Urinary bladder (tissue), 4 donors: ENCODE results near the gene FUT2. TPM values are rescaled to one million over a fixed set of nuclear protein-coding genes. Genes with fewer than 3 reads are reported as not detected.
"Not testable (repeated sequence)": the region's sequence is repeated elsewhere in the genome, so short reads cannot be mapped to it uniquely, and the experiment has no call there.

ENCODE experiments used
- DNase-seq: peaks from one replicate; pipeline ENCODE4 v3.0.0-alpha.2; 2015; ENCODE audit errors: extremely low spot score
- H3K27ac ChIP-seq: one replicate; pipeline ENCODE4 v1.5.1; 2013; ENCODE audit warnings: low read depth, mild to moderate bottlenecking, moderate library complexity
- H3K36me3 ChIP-seq: one replicate; pipeline ENCODE4 v1.6.1; 2013; ENCODE audit warnings: mild to moderate bottlenecking, moderate library complexity; ENCODE audit not compliant: insufficient read depth
- H3K4me1 ChIP-seq: one replicate; pipeline ENCODE4 v1.6.1; 2013; ENCODE audit warnings: mild to moderate bottlenecking, moderate library complexity; ENCODE audit not compliant: insufficient read depth
- H3K4me3 ChIP-seq: one replicate; pipeline ENCODE4 v1.5.1; 2013; ENCODE audit warnings: low read depth, low read length
- WGBS: extraction: QIAGEN DNeasy Blood & Tissue Kit; methylation state at CpG from one replicate; pipeline ENCODE4 v1.1.7; 2013; 5-methylcytosine and 5-hydroxymethylcytosine counted together
- polyA plus RNA-seq: library from polyadenylated mRNA; stranded (reverse); fragments of 200-250 nt; gene quantifications from one replicate; pipeline ENCODE4 v1.2.3, GENCODE V29; 2013
- total RNA-seq: library from RNA; depleted of rRNA; stranded (reverse); fragments of >200 nt; gene quantifications from one replicate; pipeline ENCODE4 v1.2.3, GENCODE V29; 2014
- donor health status: healthy with polysubstance abuse.
- donor health status: healthy.

Gene FUT2
- total RNA-seq (0.79 TPM), polyA plus RNA-seq (0.41 TPM)

GRCh38 chr19:48695743-48696352 is at the start of gene FUT2:
Gene FUT2, plus strand, starts transcription at chr19:48695971. Its CDS starts 6,986 bp downstream, at chr19:48702957.
- Histone ChIP-seq H3K27ac (no peak within 1 kb of the TSS), H3K36me3 (no peaks in the 10 kb centered on the region), H3K4me1 (no peaks in the 10 kb centered on the region), H3K4me3 (no peak within 1 kb of the TSS)
- 30% methylated on average over 16 of the region's 16 CpGs for WGBS
- DNase-seq: no peak

- H3K36me3 ChIP-seq: no peaks in the 10 kb centered on the region
- peak within 1 kb of the TSS; percentile 33 for H3K4me3 ChIP-seq
- WGBS: under 1% methylated on average over 33 of the region's 33 CpGs
- no peaks in the 10 kb centered on the region for H3K4me1 ChIP-seq
- DNase-seq: no peak
- peak within 1 kb of the TSS; percentile 64 for H3K27ac ChIP-seq
These were observed 49.6 kb upstream of the FUT2 start, which contains the start of gene CA11 for GRCh38 chr19:48646001-48646721. Gene CA11, minus strand, starts transcription at chr19:48646187. Its CDS starts 555 bp downstream, at chr19:48645632.

- H3K36me3 ChIP-seq: no peaks in the 10 kb centered on the region
- H3K4me3 ChIP-seq: peak overlapping the region; percentile 33
- H3K4me1 ChIP-seq: no peaks in the 10 kb centered on the region
- DNase-seq: no peak
- H3K27ac ChIP-seq: no peak overlapping the region
- WGBS: 11% methylated on average over 8 of the region's 10 CpGs
These were observed 49.0 kb upstream of the FUT2 start for GRCh38 chr19:48646722-48647216.

GRCh38 chr19:48648134-48648533 is 47.6 kb upstream of the FUT2 start:
- no peak overlapping the region for H3K4me3 ChIP-seq
- no peak for DNase-seq
- no peaks in the 10 kb centered on the region for H3K4me1 ChIP-seq
- H3K36me3 ChIP-seq: no peaks in the 10 kb centered on the region
- no peak overlapping the region for H3K27ac ChIP-seq
- 73% methylated on average over 2 of the region's 2 CpGs for WGBS

- H3K4me3 ChIP-seq: no peak overlapping the region
- no peak for DNase-seq
- H3K36me3 ChIP-seq: no peaks in the 10 kb centered on the region
- H3K4me1 ChIP-seq: no peaks in the 10 kb centered on the region
- WGBS: 91% methylated on average over 12 of the region's 12 CpGs
- no peak overlapping the region for H3K27ac ChIP-seq
These were observed 44.6 kb upstream of the FUT2 start for GRCh38 chr19:48650974-48651682.

- Histone ChIP-seq H3K4me3 (no peak overlapping the region), H3K4me1 (no peaks in the 10 kb centered on the region), H3K36me3 (no peaks in the 10 kb centered on the region), H3K27ac (no peak overlapping the region)
- WGBS: 80% methylated on average over 5 of the region's 5 CpGs
- DNase-seq: no peak
These were observed 44.1 kb upstream of the FUT2 start for GRCh38 chr19:48651683-48652048.

- no peak overlapping the region for H3K4me3 ChIP-seq
- H3K4me1 ChIP-seq: no peaks in the 10 kb centered on the region
- 37% methylated on average over 11 of the region's 11 CpGs for WGBS
- no peak overlapping the region for H3K27ac ChIP-seq
- no peaks in the 10 kb centered on the region for H3K36me3 ChIP-seq
- no peak for DNase-seq
These were observed 41.3 kb upstream of the FUT2 start for GRCh38 chr19:48654299-48655059.

- no peak for DNase-seq
- WGBS: 40% methylated on average over 16 of the region's 16 CpGs
- no peaks in the 10 kb centered on the region for H3K4me1 ChIP-seq
- no peak overlapping the region for H3K4me3 ChIP-seq
- no peak overlapping the region for H3K27ac ChIP-seq
- H3K36me3 ChIP-seq: no peaks in the 10 kb centered on the region
These were observed 38.8 kb upstream of the FUT2 start for GRCh38 chr19:48656840-48657474.

GRCh38 chr19:48657828-48658227 is 37.9 kb upstream of the FUT2 start:
- WGBS: 94% methylated on average over 5 of the region's 5 CpGs
- not testable (repeated sequence) for DNase-seq

GRCh38 chr19:48658483-48658882 is 37.3 kb upstream of the FUT2 start:
- Histone ChIP-seq H3K4me1 (no peaks in the 10 kb centered on the region), H3K36me3 (no peaks in the 10 kb centered on the region), H3K27ac (no peak overlapping the region), H3K4me3 (no peak overlapping the region)
- no peak for DNase-seq
- WGBS: 94% methylated on average over 6 of the region's 6 CpGs

More at GRCh38 chr19:48657828-48658227, 37.9 kb upstream of the FUT2 start:
- not testable (repeated sequence) for H3K27ac ChIP-seq, H3K36me3 ChIP-seq, H3K4me1 ChIP-seq, H3K4me3 ChIP-seq

GRCh38 chr19:48659768-48660167 is 36.0 kb upstream of the FUT2 start:
- no peaks in the 10 kb centered on the region for H3K36me3 ChIP-seq
- no peak overlapping the region for H3K27ac ChIP-seq
- no peak overlapping the region for H3K4me3 ChIP-seq
- WGBS: 78% methylated on average over 5 of the region's 5 CpGs
- no peak for DNase-seq
- H3K4me1 ChIP-seq: no peaks in the 10 kb centered on the region

- H3K4me1 ChIP-seq: no peaks in the 10 kb centered on the region
- H3K27ac ChIP-seq: no peak overlapping the region
- 69% methylated on average over 35 of the region's 35 CpGs for WGBS
- no peaks in the 10 kb centered on the region for H3K36me3 ChIP-seq
- DNase-seq: no peak
- H3K4me3 ChIP-seq: no peak overlapping the region
These were observed 34.7 kb upstream of the FUT2 start for GRCh38 chr19:48660852-48661710.
